Natural killer cell (primary cell): ENCODE data around the gene COL4A1. TPM values are rescaled to one million over a fixed set of nuclear protein-coding genes. Genes with fewer than 3 reads are reported as not detected.

ENCODE experiments used
- ATAC-seq, 3 donors: fragments of 150-1000 bp in 2 of 3; fragments of 200-7000 bp in 1 of 3; cut with Tn5 transposase; 1 replicate in 1 of 3; 2 replicates in 2 of 3; pipeline ENCODE4 v1.10.0; 2021; ENCODE audit warnings: mild to moderate bottlenecking in 2 of 3, moderate library complexity in 2 of 3
- DNase-seq, 2 donors: peaks; one replicate each; pipeline versions ENCODE4 v3.0.0 to v3.0.0-alpha.2; 2013 to 2021; ENCODE audit warnings: mixed read lengths in 1 of 2
- H3K27ac ChIP-seq: one replicate; pipeline ENCODE4 v1.5.1; 2013; ENCODE audit warnings: mild to moderate bottlenecking, low read length
- H3K27me3 ChIP-seq: one replicate; pipeline ENCODE4 v1.6.1; 2013; ENCODE audit warnings: low read length; ENCODE audit not compliant: control insufficient read depth, insufficient read depth
- H3K36me3 ChIP-seq: one replicate; pipeline ENCODE4 v1.6.1; 2013; ENCODE audit warnings: low read length; ENCODE audit not compliant: control insufficient read depth, insufficient read depth
- H3K4me1 ChIP-seq: one replicate; pipeline ENCODE4 v1.6.1; 2013; ENCODE audit warnings: low read length; ENCODE audit not compliant: control insufficient read depth, insufficient read depth
- H3K4me3 ChIP-seq: one replicate; pipeline ENCODE4 v1.5.1; 2013; ENCODE audit warnings: low read length
- H3K9me3 ChIP-seq: one replicate; pipeline ENCODE4 v1.6.1; 2013; ENCODE audit warnings: low read length; ENCODE audit not compliant: control insufficient read depth, insufficient read depth
- H3K27ac Mint-ChIP-seq, 2 donors: one replicate each; pipeline ENCODE4 v1.8.0; 2022; ENCODE audit warnings: mild to moderate bottlenecking in 2 of 2, mixed read lengths in 2 of 2, moderate library complexity in 1 of 2
- H3K27me3 Mint-ChIP-seq, 2 donors: one replicate each; pipeline ENCODE4 v1.8.0; 2022; ENCODE audit warnings: low read depth in 2 of 2, mixed read lengths in 2 of 2
- H3K36me3 Mint-ChIP-seq: one replicate; pipeline ENCODE4 v1.8.0; 2022; ENCODE audit warnings: mixed read lengths
- H3K4me1 Mint-ChIP-seq, 2 donors: one replicate each; pipeline ENCODE4 v1.8.0; 2022; ENCODE audit warnings: mixed read lengths in 2 of 2
- H3K4me3 Mint-ChIP-seq: one replicate; pipeline ENCODE4 v1.8.0; 2022; ENCODE audit warnings: mild to moderate bottlenecking, moderate library complexity, mixed read lengths
- H3K9me3 Mint-ChIP-seq, 2 donors: one replicate each; pipeline ENCODE4 v1.8.0; 2022; ENCODE audit warnings: mixed read lengths in 2 of 2
- WGBS: methylation state at CpG from one replicate; pipeline ENCODE4 v1.1.7; 2013; ENCODE audit warnings: missing lambda C conversion rate; ENCODE audit not compliant: insufficient coverage; 5-methylcytosine and 5-hydroxymethylcytosine counted together
- intact Hi-C: fragments of 100-400 bp; cut with micrococcal nuclease; formaldehyde crosslinking; loops from one replicate; pipeline ENCODE4 v1.14.2; 2022
- total RNA-seq, 4 donors: library from RNA; stranded (reverse); fragments of 120-200 nt in 1 of 4; gene quantifications; one replicate each; pipeline versions ENCODE4 v1.2.3 to v1.2.4, GENCODE V29; 2013 to 2022
- TF ChIP-seq, protein P1 (sequence below): fragments of 200-600 bp; IDR thresholded peaks from one replicate; pipeline ENCODE4 v1.8.0; 2022; ENCODE audit warnings: antibody characterized with exemption

The COL4A1 gene
- total RNA-seq, 3 donors from 2014 or later (not counting 1 experiment from before 2014, with no cell fraction given): not detected

DNA sequence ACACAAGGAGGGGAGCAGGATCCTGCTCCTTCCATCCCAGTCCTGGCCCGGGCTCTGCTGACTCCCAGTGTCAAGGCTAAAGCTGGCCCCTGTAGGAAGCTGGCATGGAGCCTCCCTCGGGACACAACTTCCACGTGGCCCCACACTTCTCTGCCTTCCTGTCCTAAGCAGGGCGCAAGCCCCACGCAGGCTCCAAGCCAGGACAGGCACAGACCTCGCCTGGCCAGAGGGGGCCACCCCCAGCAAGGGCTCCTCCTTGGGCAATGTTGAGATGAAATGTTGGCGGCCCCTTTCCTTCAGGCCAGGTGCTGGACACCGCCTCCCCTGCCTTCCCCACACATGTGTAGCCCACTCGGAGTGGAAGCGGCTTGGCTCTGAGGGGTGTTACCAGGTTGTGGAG lies 66.6 kb downstream of the COL4A1 start:
- intact Hi-C loops: no loop called here
- no peaks in the 10 kb centered on the region for H3K9me3 Mint-ChIP-seq
- H3K4me1 Mint-ChIP-seq: no peaks in the 10 kb centered on the region
- TF ChIP-seq, protein P1, sequence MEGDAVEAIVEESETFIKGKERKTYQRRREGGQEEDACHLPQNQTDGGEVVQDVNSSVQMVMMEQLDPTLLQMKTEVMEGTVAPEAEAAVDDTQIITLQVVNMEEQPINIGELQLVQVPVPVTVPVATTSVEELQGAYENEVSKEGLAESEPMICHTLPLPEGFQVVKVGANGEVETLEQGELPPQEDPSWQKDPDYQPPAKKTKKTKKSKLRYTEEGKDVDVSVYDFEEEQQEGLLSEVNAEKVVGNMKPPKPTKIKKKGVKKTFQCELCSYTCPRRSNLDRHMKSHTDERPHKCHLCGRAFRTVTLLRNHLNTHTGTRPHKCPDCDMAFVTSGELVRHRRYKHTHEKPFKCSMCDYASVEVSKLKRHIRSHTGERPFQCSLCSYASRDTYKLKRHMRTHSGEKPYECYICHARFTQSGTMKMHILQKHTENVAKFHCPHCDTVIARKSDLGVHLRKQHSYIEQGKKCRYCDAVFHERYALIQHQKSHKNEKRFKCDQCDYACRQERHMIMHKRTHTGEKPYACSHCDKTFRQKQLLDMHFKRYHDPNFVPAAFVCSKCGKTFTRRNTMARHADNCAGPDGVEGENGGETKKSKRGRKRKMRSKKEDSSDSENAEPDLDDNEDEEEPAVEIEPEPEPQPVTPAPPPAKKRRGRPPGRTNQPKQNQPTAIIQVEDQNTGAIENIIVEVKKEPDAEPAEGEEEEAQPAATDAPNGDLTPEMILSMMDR: no peak
- Histone ChIP-seq H3K27ac (no peak overlapping the region), H3K4me1 (no peaks in the 10 kb centered on the region), H3K9me3 (no peaks in the 10 kb centered on the region), H3K4me3 (no peak overlapping the region), H3K36me3 (no peaks in the 10 kb centered on the region), H3K27me3 (no peaks in the 10 kb centered on the region)
- WGBS: 77% methylated on average over 7 of the region's 10 CpGs
- ATAC-seq: no peak
- H3K27me3 Mint-ChIP-seq: peaks cover 2 to 11% of the 10 kb centered on the region in 2 donors
- no peak overlapping the region for H3K4me3 Mint-ChIP-seq
- no peak overlapping the region for H3K27ac Mint-ChIP-seq
- no peak for DNase-seq
- no peaks in the 10 kb centered on the region for H3K36me3 Mint-ChIP-seq

DNA sequence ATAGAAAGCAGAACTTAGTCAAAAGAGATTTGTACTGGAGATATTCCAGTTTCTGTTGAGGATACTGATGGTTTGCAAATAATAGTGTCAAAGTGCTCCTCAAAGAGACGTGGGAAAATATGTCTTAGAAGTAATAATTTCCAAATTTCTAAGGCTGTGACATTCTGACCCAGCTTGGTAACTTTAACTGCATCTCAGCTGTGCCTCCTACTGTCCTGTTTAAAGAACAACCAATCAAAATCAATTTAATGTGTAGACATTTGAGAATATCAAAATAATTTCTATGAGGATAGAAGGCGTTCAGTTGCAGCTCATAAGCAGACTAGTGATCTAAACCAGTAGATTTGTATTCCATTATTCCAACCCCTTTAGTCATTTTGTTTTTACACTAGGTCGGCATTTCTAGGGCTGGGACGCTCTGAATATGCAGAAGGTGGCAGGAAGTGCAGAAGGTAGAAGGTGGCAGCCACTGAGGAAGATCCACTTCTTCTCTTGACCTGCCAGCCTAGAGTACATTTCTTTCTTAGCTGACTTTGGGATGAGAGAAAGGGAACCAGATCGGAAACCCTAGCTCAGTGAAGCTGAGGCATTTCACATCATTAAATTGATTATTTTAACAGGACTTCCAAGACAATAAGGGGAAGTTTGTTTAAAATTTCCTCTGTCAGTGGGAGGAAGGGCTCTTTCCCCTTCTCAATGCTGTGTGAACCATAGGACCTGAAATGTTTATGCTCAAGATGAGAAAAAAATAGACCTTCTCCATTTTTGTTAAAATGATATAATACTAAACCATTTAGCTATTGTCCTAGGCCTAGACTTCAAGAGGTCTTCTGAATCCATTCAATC lies 67.5 kb downstream of the COL4A1 start:
- H3K4me3 Mint-ChIP-seq: no peak overlapping the region
- WGBS: 19% methylated on average over 3 of the region's 5 CpGs
- TF ChIP-seq, protein P1: no peak
- Histone ChIP-seq H3K27ac (no peak overlapping the region), H3K4me3 (no peak overlapping the region), H3K36me3 (no peaks in the 10 kb centered on the region), H3K9me3 (no peaks in the 10 kb centered on the region), H3K4me1 (no peaks in the 10 kb centered on the region), H3K27me3 (no peaks in the 10 kb centered on the region)
- ATAC-seq (no peak), DNase-seq (no peak)
- no peaks in the 10 kb centered on the region for H3K4me1 Mint-ChIP-seq
- H3K27me3 Mint-ChIP-seq: peaks cover 2 to 11% of the 10 kb centered on the region in 2 donors
- H3K9me3 Mint-ChIP-seq: no peaks in the 10 kb centered on the region
- no peak overlapping the region for H3K27ac Mint-ChIP-seq
- intact Hi-C loops: no loop called here
- H3K36me3 Mint-ChIP-seq: no peaks in the 10 kb centered on the region

DNA sequence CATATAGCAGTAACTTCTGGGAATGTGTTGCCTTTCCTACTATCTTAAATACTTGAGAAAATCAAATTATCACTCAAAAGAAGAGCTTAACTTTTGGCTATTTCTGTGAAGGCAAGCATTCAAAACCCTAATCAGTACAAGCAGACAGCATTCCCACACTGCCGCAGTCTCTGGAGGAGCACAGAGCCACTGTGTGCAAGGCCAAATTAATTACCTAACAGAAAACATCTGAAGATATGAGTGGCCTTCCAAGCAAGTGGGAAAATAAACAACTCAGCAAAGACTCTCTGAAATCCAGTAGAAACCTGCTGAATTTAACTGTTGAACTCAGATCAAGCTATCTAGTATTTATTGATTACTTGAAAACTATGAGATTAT lies 68.2 kb downstream of the COL4A1 start:
- TF ChIP-seq, protein P1: no peak
- H3K4me1 Mint-ChIP-seq: no peaks in the 10 kb centered on the region
- DNase-seq (no peak), ATAC-seq (no peak)
- H3K36me3 Mint-ChIP-seq: no peaks in the 10 kb centered on the region
- Histone ChIP-seq H3K4me1 (no peaks in the 10 kb centered on the region), H3K27ac (no peak overlapping the region), H3K4me3 (no peak overlapping the region), H3K9me3 (no peaks in the 10 kb centered on the region), H3K27me3 (no peaks in the 10 kb centered on the region), H3K36me3 (no peaks in the 10 kb centered on the region)
- H3K9me3 Mint-ChIP-seq: no peaks in the 10 kb centered on the region
- intact Hi-C loops: no loop called here
- 75% methylated on average over 1 of the region's 1 CpG for WGBS
- no peak overlapping the region for H3K4me3 Mint-ChIP-seq
- H3K27ac Mint-ChIP-seq: no peak overlapping the region
- H3K27me3 Mint-ChIP-seq: peaks cover 2 to 11% of the 10 kb centered on the region in 2 donors
